GM19240 (cell line): Measurements from ENCODE around the gene IP6K3.

Experiments used
- DNase-seq: peaks from one replicate; pipeline ENCODE4 v3.0.0; 2011; ENCODE audit warnings: low spot score; ENCODE audit not compliant: insufficient read length

IP6K3 gene

GRCh38 chr6:33692760-33693158 lies 53.9 kb downstream of the IP6K3 start:
- peak; percentile 46 for DNase-seq

GRCh38 chr6:33692078-33692759 lies 54.5 kb downstream of the IP6K3 start:
- DNase-seq: no peak

- DNase-seq: no peak
Measured at GRCh38 chr6:33691456-33692077, 55.1 kb downstream of the IP6K3 start.

- DNase-seq: no peak
Measured at GRCh38 chr6:33690766-33691165, 55.9 kb downstream of the IP6K3 start.

- no peak for DNase-seq
Measured at GRCh38 chr6:33689879-33690278, 56.8 kb downstream of the IP6K3 start.

- no peak for DNase-seq
Measured at GRCh38 chr6:33689148-33689494, 57.6 kb downstream of the IP6K3 start.

GRCh38 chr6:33688451-33689147 lies 58.1 kb downstream of the IP6K3 start:
- DNase-seq: no peak

GRCh38 chr6:33688006-33688405 lies 58.7 kb downstream of the IP6K3 start:
- no peak for DNase-seq

- no peak for DNase-seq
Measured at GRCh38 chr6:33686981-33687975, 59.4 kb downstream of the IP6K3 start.

- DNase-seq: no peak
Measured at GRCh38 chr6:33686225-33686924, 60.3 kb downstream of the IP6K3 start.

GRCh38 chr6:33685411-33686224 lies 61.1 kb downstream of the IP6K3 start:
- DNase-seq: no peak

GRCh38 chr6:33684983-33685382 lies 61.7 kb downstream of the IP6K3 start:
- no peak for DNase-seq

GRCh38 chr6:33684428-33684896 lies 62.2 kb downstream of the IP6K3 start:
- no peak for DNase-seq

GRCh38 chr6:33683576-33684427 lies 62.9 kb downstream of the IP6K3 start:
- no peak for DNase-seq

GRCh38 chr6:33683051-33683571 lies 63.6 kb downstream of the IP6K3 start:
- DNase-seq: no peak

- DNase-seq: no peak
Measured at GRCh38 chr6:33682341-33682740, 64.4 kb downstream of the IP6K3 start.

GRCh38 chr6:33679761-33680160 lies 66.9 kb downstream of the IP6K3 start:
- DNase-seq: no peak

- DNase-seq: no peak
Measured at GRCh38 chr6:33678932-33679490, 67.7 kb downstream of the IP6K3 start.
